GM23338 (cell line): ENCODE results near the gene EMID1. TPM values are rescaled to one million over a fixed set of nuclear protein-coding genes. Genes with fewer than 3 reads are reported as not detected.

Experiments
- ATAC-seq: fragments of 200-7000 bp; cut with Tn5 transposase; 3 replicates; pipeline ENCODE4 v1.9.1; 2020
- DNase-seq: peaks from one replicate; pipeline ENCODE4 v3.0.0-alpha.2; 2015; ENCODE audit warnings: low spot score
- H2AFZ ChIP-seq: fragments of 200-600 bp; sonication (generic); 2 replicates; pipeline ENCODE4 v1.8.0; 2016; ENCODE audit warnings: antibody characterized with exemption, mild to moderate bottlenecking, moderate library complexity
- H3F3A ChIP-seq: fragments of 200-600 bp; sonication (generic); replicated peaks from 2 replicates; pipeline ENCODE4 v1.8.0; 2017; ENCODE audit warnings: antibody characterized with exemption, mixed run types, low read depth
- H3K27ac ChIP-seq: fragments of 200-600 bp; sonication (generic); 2 replicates; pipeline ENCODE4 v1.6.1; 2016; ENCODE audit warnings: low read depth
- H3K27me3 ChIP-seq: fragments of 200-600 bp; sonication (generic); 2 replicates; pipeline ENCODE4 v1.8.0; 2016; ENCODE audit warnings: mild to moderate bottlenecking, mixed run types, moderate library complexity; ENCODE audit not compliant: insufficient read depth
- H3K36me3 ChIP-seq: fragments of 200-600 bp; sonication (generic); 2 replicates; pipeline ENCODE4 v1.8.0; 2016; ENCODE audit warnings: mild to moderate bottlenecking; ENCODE audit not compliant: insufficient read depth
- H3K4me1 ChIP-seq: fragments of 200-600 bp; sonication (generic); 2 replicates; pipeline ENCODE4 v1.8.0; 2016; ENCODE audit warnings: mild to moderate bottlenecking, moderate library complexity; ENCODE audit not compliant: insufficient read depth
- H3K4me2 ChIP-seq: fragments of 200-600 bp; sonication (generic); 2 replicates; pipeline ENCODE4 v1.7.1; 2017; ENCODE audit warnings: mixed run types
- H3K4me3 ChIP-seq: fragments of 200-600 bp; sonication (generic); 2 replicates; pipeline ENCODE4 v1.6.1; 2016; ENCODE audit warnings: mixed run types
- H3K79me2 ChIP-seq: fragments of 200-600 bp; sonication (generic); replicated peaks from 2 replicates; pipeline ENCODE4 v1.8.0; 2017; ENCODE audit warnings: mild to moderate bottlenecking; ENCODE audit not compliant: insufficient read depth
- H3K9me2 ChIP-seq: fragments of 200-600 bp; sonication (generic); 2 replicates; pipeline ENCODE4 v1.8.0; 2017; ENCODE audit not compliant: insufficient read depth
- H4K20me1 ChIP-seq: fragments of 200-600 bp; sonication (generic); replicated peaks from 2 replicates; pipeline ENCODE4 v1.8.0; 2017; ENCODE audit warnings: mild to moderate bottlenecking; ENCODE audit not compliant: insufficient read depth
- H3K27ac Mint-ChIP-seq: 2 replicates; pipeline ENCODE4 v1.8.0; 2020; ENCODE audit warnings: inconsistent platforms, mild to moderate bottlenecking, moderate library complexity, mixed read lengths
- H3K27me3 Mint-ChIP-seq: 3 replicates; pipeline ENCODE4 v1.8.0; 2022; ENCODE audit warnings: low read depth, mild to moderate bottlenecking, moderate library complexity, mixed read lengths, inconsistent platforms; ENCODE audit not compliant: insufficient read depth, poor library complexity
- H3K36me3 Mint-ChIP-seq: 3 replicates; pipeline ENCODE4 v1.8.0; 2021; ENCODE audit warnings: low read depth, mild to moderate bottlenecking, inconsistent platforms, moderate library complexity, mixed read lengths
- H3K4me1 Mint-ChIP-seq: 3 replicates; pipeline ENCODE4 v1.8.0; 2020; ENCODE audit warnings: mild to moderate bottlenecking, inconsistent platforms, mixed read lengths
- H3K4me3 Mint-ChIP-seq: 3 replicates; pipeline ENCODE4 v1.8.0; 2021; ENCODE audit warnings: moderate library complexity, mild to moderate bottlenecking, inconsistent platforms, mixed read lengths
- H3K9me3 Mint-ChIP-seq: 3 replicates; pipeline ENCODE4 v1.8.0; 2020; ENCODE audit warnings: moderate library complexity, mild to moderate bottlenecking, inconsistent platforms, mixed read lengths
- CREB1 ChIP-seq: fragments of 250-450 bp; sonication (Bioruptor Pico); IDR thresholded peaks from 2 replicates; pipeline ENCODE4 v1.5.0; 2020; ENCODE audit warnings: low read depth, mild to moderate bottlenecking, moderate library complexity
- CTCF ChIP-seq, 2 experiments: fragments of 200-600 bp in 1 of 2; sonication (generic) in 1 of 2; conservative IDR thresholded peaks; 2 replicates each; pipeline versions ENCODE4 v1.5.1 to v1.6.1; 2016 to 2017; ENCODE audit warnings: antibody characterized with exemption in 2 of 2, low read depth in 2 of 2, mild to moderate bottlenecking in 2 of 2, moderate library complexity in 1 of 2
- ETS1 ChIP-seq: IDR thresholded peaks from 2 replicates; pipeline ENCODE4 v1.6.1; 2016; ENCODE audit warnings: antibody characterized with exemption
- EZH2 ChIP-seq: fragments of 200-600 bp; sonication (generic); IDR thresholded peaks from one replicate; pipeline ENCODE4 v1.8.0; 2017; ENCODE audit warnings: antibody characterized with exemption, mild to moderate bottlenecking, low read depth; ENCODE audit not compliant: unreplicated experiment
- ZNF331 ChIP-seq: fragments of 250-450 bp; sonication (Bioruptor Pico); IDR thresholded peaks from 2 replicates; pipeline ENCODE4 v1.5.0; 2020; ENCODE audit warnings: low read depth, mild to moderate bottlenecking, moderate library complexity
- polyA plus RNA-seq: library from polyadenylated mRNA; unstranded; fragments of >200 nt; fragmentation: Nextera tagmentation; extraction: Ambion mirVana; gene quantifications from 2 replicates; pipeline ENCODE4 v1.2.1, GENCODE V29; 2016
- total RNA-seq: library from RNA; depleted of rRNA; stranded (reverse); fragments of >200 nt; shearing (Covaris generic); gene quantifications from 2 replicates; pipeline ENCODE4 v1.2.3, GENCODE V29; 2014

Gene EMID1
- total and polyA plus RNA-seq, 2 experiments from 2014 or later = 3.0 to 13.4 TPM

GRCh38 chr22:29219881-29220670, 14.4 kb downstream of the EMID1 start:
- no peaks in the 10 kb centered on the region; the same call in 1 of the 2 replicates for H4K20me1 ChIP-seq
- ATAC-seq = peak; percentile 69
- H3K27ac ChIP-seq = no peak overlapping the region
- H3K27me3 ChIP-seq = no peaks in the 10 kb centered on the region
- H3F3A ChIP-seq = no peaks in the 10 kb centered on the region
- peaks cover 15% of the 10 kb centered on the region for H3K27me3 Mint-ChIP-seq
- H3K36me3 ChIP-seq = no peaks in the 10 kb centered on the region
- no peaks in the 10 kb centered on the region for H3K9me3 Mint-ChIP-seq
- H3K4me1 Mint-ChIP-seq = peaks cover 18% of the 10 kb centered on the region
- H3K9me2 ChIP-seq = no peaks in the 10 kb centered on the region
- TF ChIP-seq CTCF (conservative IDR thresholded peaks at IDR 0.05; ENCODE audit: low read depth in 2 of 2) = peak in 1 of 2 experiments; percentile 17; a peak in 1 of 4 replicates
- TF ChIP-seq CREB1 = no peak
- H3K4me3 ChIP-seq = no peak overlapping the region
- no peaks in the 10 kb centered on the region for H3K79me2 ChIP-seq
- DNase-seq = peak; percentile 44
- H3K4me3 Mint-ChIP-seq = no peak overlapping the region
- H3K4me2 ChIP-seq = peak overlapping the region; percentile 57
- H3K36me3 Mint-ChIP-seq = no peaks in the 10 kb centered on the region
- H3K27ac Mint-ChIP-seq = no peak overlapping the region
- H3K4me1 ChIP-seq = peaks cover 6% of the 10 kb centered on the region; the same call in 1 of the 2 replicates
- peak overlapping the region; percentile 38; the same call in 1 of the 2 replicates for H2AFZ ChIP-seq

GRCh38 chr22:29224121-29224858, 18.6 kb downstream of the EMID1 start:
- H3K36me3 Mint-ChIP-seq = no peaks in the 10 kb centered on the region
- peaks cover 10% of the 10 kb centered on the region for H3K27me3 Mint-ChIP-seq
- no peaks in the 10 kb centered on the region for H3K9me3 Mint-ChIP-seq
- Histone ChIP-seq H3K36me3 (no peaks in the 10 kb centered on the region), H2AFZ (no peak overlapping the region), H3F3A (no peaks in the 10 kb centered on the region), H4K20me1 (peaks cover 3% of the 10 kb centered on the region; the same call in 1 of the 2 replicates), H3K4me3 (no peak overlapping the region), H3K27me3 (0 out of 2 replicates have a peak, but pooled peaks cover 3% of the 10 kb centered on the region), H3K4me2 (no peak overlapping the region), H3K79me2 (no peaks in the 10 kb centered on the region), H3K9me2 (no peaks in the 10 kb centered on the region), H3K4me1 (peaks cover 6% of the 10 kb centered on the region; the same call in 1 of the 2 replicates), H3K27ac (no peak overlapping the region)
- DNase-seq = peak; percentile 41
- no peak overlapping the region for H3K4me3 Mint-ChIP-seq
- peak; percentile 41 for ATAC-seq
- peaks cover 12% of the 10 kb centered on the region for H3K4me1 Mint-ChIP-seq
- no peak overlapping the region for H3K27ac Mint-ChIP-seq
- TF ChIP-seq EZH2 (no peak), ETS1 (no peak), ZNF331 (CRISPR knock-in tag) (no peak)
